GM19351 (cell line): ENCODE measurements around the gene LHFPL6.
A peak's percentile ranks its signal among the peaks of the same experiment; 100 is the strongest.

Source experiments
- ATAC-seq: cut with Tn5 transposase; IDR thresholded peaks from one replicate; pipeline ENCODE4 v1.9.1; 2021; ENCODE audit warnings: mild to moderate bottlenecking, moderate library complexity; ENCODE audit not compliant: unreplicated experiment

The LHFPL6 gene

GRCh38 chr13:39602614-39603366, at the start of gene LHFPL6:
Gene LHFPL6 (minus strand): TSS chr13:39603193.
- ATAC-seq = peak; percentile 92

- ATAC-seq = no peak
These were observed 43.1 kb upstream of the LHFPL6 start for GRCh38 chr13:39646122-39646521.

GRCh38 chr13:39641645-39642044, 38.7 kb upstream of the LHFPL6 start:
- ATAC-seq = no peak

GRCh38 chr13:39637890-39638289, 34.9 kb upstream of the LHFPL6 start:
- ATAC-seq = no peak

- ATAC-seq = no peak
These were observed 32.6 kb upstream of the LHFPL6 start for GRCh38 chr13:39635564-39635963.

GRCh38 chr13:39632994-39633393, 30.0 kb upstream of the LHFPL6 start:
- ATAC-seq = no peak

GRCh38 chr13:39631307-39631706, 28.3 kb upstream of the LHFPL6 start:
- ATAC-seq = no peak

- ATAC-seq = no peak
These were observed 20.5 kb upstream of the LHFPL6 start for GRCh38 chr13:39623466-39623865.

- no peak for ATAC-seq
These were observed 15.6 kb upstream of the LHFPL6 start for GRCh38 chr13:39618561-39618960.

- ATAC-seq = peak; percentile 64
These were observed 13.2 kb upstream of the LHFPL6 start for GRCh38 chr13:39616087-39616694.

- ATAC-seq = no peak
These were observed 9.1 kb upstream of the LHFPL6 start for GRCh38 chr13:39612023-39612637.

GRCh38 chr13:39607876-39608275, 4.9 kb upstream of the LHFPL6 start:
- no peak for ATAC-seq

GRCh38 chr13:39605677-39606320, 2.8 kb upstream of the LHFPL6 start:
- ATAC-seq = no peak

- no peak for ATAC-seq
These were observed 1.8 kb upstream of the LHFPL6 start for GRCh38 chr13:39604756-39605155.

- ATAC-seq = peak; percentile 24
These were observed 493 bp upstream of the LHFPL6 start for GRCh38 chr13:39603424-39603947.

- peak; percentile 36 for ATAC-seq
These were observed 748 bp downstream of the LHFPL6 start for GRCh38 chr13:39602277-39602613.

- no peak for ATAC-seq
These were observed 1.4 kb downstream of the LHFPL6 start for GRCh38 chr13:39601636-39602035.

- ATAC-seq = no peak
These were observed 2.2 kb downstream of the LHFPL6 start for GRCh38 chr13:39600766-39601165.

- ATAC-seq = no peak
These were observed 3.2 kb downstream of the LHFPL6 start for GRCh38 chr13:39599842-39600241.

- ATAC-seq = no peak
These were observed 4.0 kb downstream of the LHFPL6 start for GRCh38 chr13:39599012-39599411.

GRCh38 chr13:39597838-39598237, 5.2 kb downstream of the LHFPL6 start:
- no peak for ATAC-seq

- no peak for ATAC-seq
These were observed 6.3 kb downstream of the LHFPL6 start for GRCh38 chr13:39596685-39597084.
